Natural killer cell (primary cell): ENCODE measurements around the gene LCE1D. TPM values are rescaled to one million over a fixed set of nuclear protein-coding genes. Genes with fewer than 3 reads are reported as not detected.

Experiments used
- ATAC-seq, 3 donors: fragments of 150-1000 bp in 2 of 3; fragments of 200-7000 bp in 1 of 3; cut with Tn5 transposase; 1 replicate in 1 of 3; 2 replicates in 2 of 3; pipeline ENCODE4 v1.10.0; 2021; ENCODE audit warnings: mild to moderate bottlenecking in 2 of 3, moderate library complexity in 2 of 3
- DNase-seq, 2 donors: peaks; one replicate each; pipeline versions ENCODE4 v3.0.0 to v3.0.0-alpha.2; 2013 to 2021; ENCODE audit warnings: mixed read lengths in 1 of 2
- H3K27ac ChIP-seq: one replicate; pipeline ENCODE4 v1.5.1; 2013; ENCODE audit warnings: mild to moderate bottlenecking, low read length
- H3K27me3 ChIP-seq: one replicate; pipeline ENCODE4 v1.6.1; 2013; ENCODE audit warnings: low read length; ENCODE audit not compliant: control insufficient read depth, insufficient read depth
- H3K36me3 ChIP-seq: one replicate; pipeline ENCODE4 v1.6.1; 2013; ENCODE audit warnings: low read length; ENCODE audit not compliant: control insufficient read depth, insufficient read depth
- H3K4me1 ChIP-seq: one replicate; pipeline ENCODE4 v1.6.1; 2013; ENCODE audit warnings: low read length; ENCODE audit not compliant: control insufficient read depth, insufficient read depth
- H3K4me3 ChIP-seq: one replicate; pipeline ENCODE4 v1.5.1; 2013; ENCODE audit warnings: low read length
- H3K9me3 ChIP-seq: one replicate; pipeline ENCODE4 v1.6.1; 2013; ENCODE audit warnings: low read length; ENCODE audit not compliant: control insufficient read depth, insufficient read depth
- H3K27ac Mint-ChIP-seq, 2 donors: one replicate each; pipeline ENCODE4 v1.8.0; 2022; ENCODE audit warnings: mild to moderate bottlenecking in 2 of 2, mixed read lengths in 2 of 2, moderate library complexity in 1 of 2
- H3K27me3 Mint-ChIP-seq, 2 donors: one replicate each; pipeline ENCODE4 v1.8.0; 2022; ENCODE audit warnings: low read depth in 2 of 2, mixed read lengths in 2 of 2
- H3K36me3 Mint-ChIP-seq: one replicate; pipeline ENCODE4 v1.8.0; 2022; ENCODE audit warnings: mixed read lengths
- H3K4me1 Mint-ChIP-seq, 2 donors: one replicate each; pipeline ENCODE4 v1.8.0; 2022; ENCODE audit warnings: mixed read lengths in 2 of 2
- H3K4me3 Mint-ChIP-seq: one replicate; pipeline ENCODE4 v1.8.0; 2022; ENCODE audit warnings: mild to moderate bottlenecking, moderate library complexity, mixed read lengths
- H3K9me3 Mint-ChIP-seq, 2 donors: one replicate each; pipeline ENCODE4 v1.8.0; 2022; ENCODE audit warnings: mixed read lengths in 2 of 2
- CTCF ChIP-seq: fragments of 200-600 bp; IDR thresholded peaks from one replicate; pipeline ENCODE4 v1.8.0; 2022; ENCODE audit warnings: antibody characterized with exemption
- WGBS: methylation state at CpG from one replicate; pipeline ENCODE4 v1.1.7; 2013; ENCODE audit warnings: missing lambda C conversion rate; ENCODE audit not compliant: insufficient coverage; 5-methylcytosine and 5-hydroxymethylcytosine counted together
- intact Hi-C: fragments of 100-400 bp; cut with micrococcal nuclease; formaldehyde crosslinking; loops from one replicate; pipeline ENCODE4 v1.14.2; 2022
- total RNA-seq, 4 donors: library from RNA; stranded (reverse); fragments of 120-200 nt in 1 of 4; gene quantifications; one replicate each; pipeline versions ENCODE4 v1.2.3 to v1.2.4, GENCODE V29; 2013 to 2022

The LCE1D gene
- total RNA-seq, 3 donors from 2014 or later (not counting 1 experiment from before 2014, with no cell fraction given), result not detected

- no peak for ATAC-seq
- no peaks in the 10 kb centered on the region for H3K9me3 ChIP-seq
- H3K27me3 Mint-ChIP-seq, result peaks cover 6 to 35% of the 10 kb centered on the region in 2 donors
Observed at GRCh38 chr1:152770411-152770810, 26.1 kb upstream of the LCE1D start.

GRCh38 chr1:152774875-152775274, 21.6 kb upstream of the LCE1D start, which contains the start of gene LCE1F:
LCE1F (plus strand) TSS chr1:152775140; CDS start chr1:152776372, 1,232 bp downstream.
- no peak for ATAC-seq
- H3K27me3 ChIP-seq, result no peaks in the 10 kb centered on the region
- H3K4me3 ChIP-seq, result no peak within 1 kb of the TSS
- 75% methylated on average over 6 of the region's 6 CpGs for WGBS
- DNase-seq, result no peak
- no peaks in the 10 kb centered on the region for H3K9me3 ChIP-seq
- no peaks in the 10 kb centered on the region for H3K36me3 ChIP-seq
- intact Hi-C loops, result no loop called here
- no peak within 1 kb of the TSS for H3K4me3 Mint-ChIP-seq
- H3K4me1 Mint-ChIP-seq, result no peaks in the 10 kb centered on the region
- no peaks in the 10 kb centered on the region for H3K36me3 Mint-ChIP-seq
- H3K27ac Mint-ChIP-seq, result no peak within 1 kb of the TSS
- H3K27ac ChIP-seq, result no peak within 1 kb of the TSS
- H3K9me3 Mint-ChIP-seq, result peaks cover 0 to 2% of the 10 kb centered on the region in 2 donors
- TF ChIP-seq CTCF, result no peak
- H3K4me1 ChIP-seq, result no peaks in the 10 kb centered on the region
- peaks cover 20 to 53% of the 10 kb centered on the region in 2 donors for H3K27me3 Mint-ChIP-seq

More at GRCh38 chr1:152770411-152770810, 26.1 kb upstream of the LCE1D start:
- H3K36me3 Mint-ChIP-seq, result no peaks in the 10 kb centered on the region
- Histone ChIP-seq H3K27ac (no peak overlapping the region), H3K27me3 (no peaks in the 10 kb centered on the region), H3K4me1 (no peaks in the 10 kb centered on the region), H3K36me3 (no peaks in the 10 kb centered on the region), H3K4me3 (no peak overlapping the region)
- no CpG with 5 or more reads among the region's 1 CpG for WGBS
- no peak overlapping the region for H3K27ac Mint-ChIP-seq
- peaks cover 0 to 2% of the 10 kb centered on the region in 2 donors for H3K9me3 Mint-ChIP-seq
- intact Hi-C loops, result no loop called here
- no peaks in the 10 kb centered on the region for H3K4me1 Mint-ChIP-seq
- no peak for TF ChIP-seq CTCF
- DNase-seq, result no peak
- H3K4me3 Mint-ChIP-seq, result no peak overlapping the region

- intact Hi-C loops, result no loop called here
- peaks cover 0 to 2% of the 10 kb centered on the region in 2 donors for H3K9me3 Mint-ChIP-seq
- ATAC-seq (no peak), DNase-seq (no peak)
- H3K27ac Mint-ChIP-seq, result no peak overlapping the region
- 85% methylated on average over 11 of the region's 11 CpGs for WGBS
- peaks cover 22 to 49% of the 10 kb centered on the region in 2 donors for H3K27me3 Mint-ChIP-seq
- H3K27me3 ChIP-seq, result no peaks in the 10 kb centered on the region
- no peak for TF ChIP-seq CTCF
- H3K36me3 Mint-ChIP-seq, result no peaks in the 10 kb centered on the region
- H3K4me1 Mint-ChIP-seq, result no peaks in the 10 kb centered on the region
- H3K27ac ChIP-seq, result no peak overlapping the region
- H3K36me3 ChIP-seq, result no peaks in the 10 kb centered on the region
- no peaks in the 10 kb centered on the region for H3K4me1 ChIP-seq
- no peak overlapping the region for H3K4me3 Mint-ChIP-seq
- H3K4me3 ChIP-seq, result no peak overlapping the region
- no peaks in the 10 kb centered on the region for H3K9me3 ChIP-seq
Observed at GRCh38 chr1:152776361-152776760, 20.2 kb upstream of the LCE1D start.

- WGBS, result 70% methylated on average over 3 of the region's 4 CpGs
- no peaks in the 10 kb centered on the region for H3K36me3 ChIP-seq
- no peaks in the 10 kb centered on the region for H3K27me3 ChIP-seq
- no peak overlapping the region for H3K27ac ChIP-seq
- Mint-ChIP-seq H3K4me3 (no peak overlapping the region), H3K36me3 (no peaks in the 10 kb centered on the region), H3K27me3 (peaks cover 18 to 52% of the 10 kb centered on the region in 2 donors), H3K27ac (no peak overlapping the region), H3K4me1 (no peaks in the 10 kb centered on the region), H3K9me3 (peaks cover 0 to 2% of the 10 kb centered on the region in 2 donors)
- TF ChIP-seq CTCF, result no peak
- ATAC-seq (no peak), DNase-seq (no peak)
- H3K9me3 ChIP-seq, result no peaks in the 10 kb centered on the region
- intact Hi-C loops, result no loop called here
- H3K4me3 ChIP-seq, result no peak overlapping the region
- no peaks in the 10 kb centered on the region for H3K4me1 ChIP-seq
Observed at GRCh38 chr1:152777510-152778137, 18.9 kb upstream of the LCE1D start.
